SK-N-SH treated with all-trans-retinoic acid at 6 μM for 48 hours (cell line): ENCODE measurements around the gene LRRTM3.

Experiments
- ATAC-seq: fragments of 200-7000 bp; cut with Tn5 transposase; 3 replicates; pipeline ENCODE4 v1.9.1; 2020; ENCODE audit warnings: mild to moderate bottlenecking, moderate library complexity
- ARNTL ChIP-seq: fragments of 450-650 bp; formaldehyde crosslinking; IDR thresholded peaks from 2 replicates; pipeline ENCODE4 v1.5.0; 2020; ENCODE audit warnings: low read depth, mild to moderate bottlenecking, moderate library complexity, borderline replicate concordance
- BACH2 ChIP-seq: fragments of 250-450 bp; sonication (Bioruptor Pico); IDR thresholded peaks from 2 replicates; pipeline ENCODE4 v1.9.0; 2021; ENCODE audit warnings: mild to moderate bottlenecking, borderline replicate concordance
- CSDC2 ChIP-seq: fragments of 250-450 bp; sonication (Bioruptor Pico); IDR thresholded peaks from 2 replicates; pipeline ENCODE4 v1.5.0; 2020; ENCODE audit warnings: mild to moderate bottlenecking, moderate library complexity
- ESRRG ChIP-seq: fragments of 250-450 bp; sonication (Bioruptor Pico); IDR thresholded peaks from 2 replicates; pipeline ENCODE4 v1.6.1; 2021; ENCODE audit warnings: mild to moderate bottlenecking
- GLIS3 ChIP-seq: fragments of 250-450 bp; sonication (Bioruptor Pico); IDR thresholded peaks from 2 replicates; pipeline ENCODE4 v1.5.0; 2020; ENCODE audit warnings: mild to moderate bottlenecking, moderate library complexity
- ISL1 ChIP-seq: fragments of 250-450 bp; sonication (Bioruptor Pico); IDR thresholded peaks from 2 replicates; pipeline ENCODE4 v2.1.2; 2022; ENCODE audit warnings: mild to moderate bottlenecking, moderate library complexity
- OSR1 ChIP-seq: fragments of 250-450 bp; sonication (Bioruptor Pico); IDR thresholded peaks from 2 replicates; pipeline ENCODE4 v1.8.0; 2022; ENCODE audit warnings: moderate library complexity, mild to moderate bottlenecking, inconsistent platforms
- PATZ1 ChIP-seq: fragments of 250-450 bp; sonication (Bioruptor Pico); IDR thresholded peaks from 2 replicates; pipeline ENCODE4 v1.8.0; 2020; ENCODE audit warnings: mild to moderate bottlenecking, moderate library complexity, borderline replicate concordance
- PPARA ChIP-seq: fragments of 250-450 bp; sonication (Bioruptor Pico); IDR thresholded peaks from 2 replicates; pipeline ENCODE4 v1.5.0; 2020; ENCODE audit warnings: mild to moderate bottlenecking, borderline replicate concordance
- RARB ChIP-seq: fragments of 250-450 bp; sonication (Bioruptor Pico); IDR thresholded peaks from 2 replicates; pipeline ENCODE4 v1.8.0; 2021; ENCODE audit warnings: mild to moderate bottlenecking, moderate library complexity
- SNAI2 ChIP-seq: fragments of 250-450 bp; sonication (Bioruptor Pico); IDR thresholded peaks from 2 replicates; pipeline ENCODE4 v1.5.0; 2020; ENCODE audit warnings: mild to moderate bottlenecking, moderate library complexity
- TOX ChIP-seq: fragments of 250-450 bp; sonication (Bioruptor Pico); IDR thresholded peaks from 2 replicates; pipeline ENCODE4 v1.8.0; 2021; ENCODE audit warnings: mild to moderate bottlenecking, moderate library complexity, borderline replicate concordance
- ZC3H10 ChIP-seq: fragments of 250-450 bp; sonication (Bioruptor Pico); IDR thresholded peaks from 2 replicates; pipeline ENCODE4 v1.5.1; 2021; ENCODE audit warnings: mild to moderate bottlenecking, moderate library complexity
- ZFP3 ChIP-seq: fragments of 250-450 bp; sonication (Bioruptor Pico); IDR thresholded peaks from 2 replicates; pipeline ENCODE4 v1.5.0; 2020; ENCODE audit warnings: mild to moderate bottlenecking, moderate library complexity
- ZNF565 ChIP-seq: fragments of 450-650 bp; formaldehyde crosslinking; conservative IDR thresholded peaks from 2 replicates; pipeline ENCODE4 v1.5.0; 2020; ENCODE audit warnings: low read depth, mild to moderate bottlenecking, moderate library complexity
- ZNF70 ChIP-seq: fragments of 450-650 bp; formaldehyde crosslinking; IDR thresholded peaks from 2 replicates; pipeline ENCODE4 v1.5.0; 2020; ENCODE audit warnings: mild to moderate bottlenecking, moderate library complexity
- TF ChIP-seq, protein P1 (sequence below): fragments of 250-450 bp; sonication (Bioruptor Pico); IDR thresholded peaks from 2 replicates; pipeline ENCODE4 v1.5.0; 2020; ENCODE audit warnings: mild to moderate bottlenecking, moderate library complexity
- TF ChIP-seq, protein P2 (sequence below): fragments of 250-450 bp; sonication (Bioruptor Pico); IDR thresholded peaks from 2 replicates; pipeline ENCODE4 v1.5.1; 2020; ENCODE audit warnings: low read depth, mild to moderate bottlenecking, moderate library complexity
- TF ChIP-seq, protein P3 (sequence below): fragments of 250-450 bp; sonication (Bioruptor Pico); IDR thresholded peaks from 2 replicates; pipeline ENCODE4 v1.8.0; 2021; ENCODE audit warnings: low read depth, mild to moderate bottlenecking, moderate library complexity, borderline replicate concordance

LRRTM3 gene

GRCh38 chr10:66942407-66942806 is 16.6 kb downstream of the LRRTM3 start (continued):
- TF ChIP-seq, protein P1, sequence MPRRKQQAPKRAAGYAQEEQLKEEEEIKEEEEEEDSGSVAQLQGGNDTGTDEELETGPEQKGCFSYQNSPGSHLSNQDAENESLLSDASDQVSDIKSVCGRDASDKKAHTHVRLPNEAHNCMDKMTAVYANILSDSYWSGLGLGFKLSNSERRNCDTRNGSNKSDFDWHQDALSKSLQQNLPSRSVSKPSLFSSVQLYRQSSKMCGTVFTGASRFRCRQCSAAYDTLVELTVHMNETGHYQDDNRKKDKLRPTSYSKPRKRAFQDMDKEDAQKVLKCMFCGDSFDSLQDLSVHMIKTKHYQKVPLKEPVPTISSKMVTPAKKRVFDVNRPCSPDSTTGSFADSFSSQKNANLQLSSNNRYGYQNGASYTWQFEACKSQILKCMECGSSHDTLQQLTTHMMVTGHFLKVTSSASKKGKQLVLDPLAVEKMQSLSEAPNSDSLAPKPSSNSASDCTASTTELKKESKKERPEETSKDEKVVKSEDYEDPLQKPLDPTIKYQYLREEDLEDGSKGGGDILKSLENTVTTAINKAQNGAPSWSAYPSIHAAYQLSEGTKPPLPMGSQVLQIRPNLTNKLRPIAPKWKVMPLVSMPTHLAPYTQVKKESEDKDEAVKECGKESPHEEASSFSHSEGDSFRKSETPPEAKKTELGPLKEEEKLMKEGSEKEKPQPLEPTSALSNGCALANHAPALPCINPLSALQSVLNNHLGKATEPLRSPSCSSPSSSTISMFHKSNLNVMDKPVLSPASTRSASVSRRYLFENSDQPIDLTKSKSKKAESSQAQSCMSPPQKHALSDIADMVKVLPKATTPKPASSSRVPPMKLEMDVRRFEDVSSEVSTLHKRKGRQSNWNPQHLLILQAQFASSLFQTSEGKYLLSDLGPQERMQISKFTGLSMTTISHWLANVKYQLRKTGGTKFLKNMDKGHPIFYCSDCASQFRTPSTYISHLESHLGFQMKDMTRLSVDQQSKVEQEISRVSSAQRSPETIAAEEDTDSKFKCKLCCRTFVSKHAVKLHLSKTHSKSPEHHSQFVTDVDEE (CRISPR knock-in tag): no peak
- TF ChIP-seq OSR1 (CRISPR knock-in tag) (no peak), BACH2 (CRISPR knock-in tag) (no peak)

- TF ChIP-seq ZNF70 (CRISPR knock-in tag) (no peak), ZNF565 (CRISPR knock-in tag) (no peak), CSDC2 (CRISPR knock-in tag) (no peak), PATZ1 (CRISPR knock-in tag) (no peak)
- TF ChIP-seq, protein P2, sequence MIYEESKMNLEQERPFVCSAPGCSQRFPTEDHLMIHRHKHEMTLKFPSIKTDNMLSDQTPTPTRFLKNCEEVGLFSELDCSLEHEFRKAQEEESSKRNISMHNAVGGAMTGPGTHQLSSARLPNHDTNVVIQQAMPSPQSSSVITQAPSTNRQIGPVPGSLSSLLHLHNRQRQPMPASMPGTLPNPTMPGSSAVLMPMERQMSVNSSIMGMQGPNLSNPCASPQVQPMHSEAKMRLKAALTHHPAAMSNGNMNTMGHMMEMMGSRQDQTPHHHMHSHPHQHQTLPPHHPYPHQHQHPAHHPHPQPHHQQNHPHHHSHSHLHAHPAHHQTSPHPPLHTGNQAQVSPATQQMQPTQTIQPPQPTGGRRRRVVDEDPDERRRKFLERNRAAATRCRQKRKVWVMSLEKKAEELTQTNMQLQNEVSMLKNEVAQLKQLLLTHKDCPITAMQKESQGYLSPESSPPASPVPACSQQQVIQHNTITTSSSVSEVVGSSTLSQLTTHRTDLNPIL (CRISPR knock-in tag): no peak
- no peak for ATAC-seq
Measured at GRCh38 chr10:66943590-66943989, 17.8 kb downstream of the LRRTM3 start.

DNA sequence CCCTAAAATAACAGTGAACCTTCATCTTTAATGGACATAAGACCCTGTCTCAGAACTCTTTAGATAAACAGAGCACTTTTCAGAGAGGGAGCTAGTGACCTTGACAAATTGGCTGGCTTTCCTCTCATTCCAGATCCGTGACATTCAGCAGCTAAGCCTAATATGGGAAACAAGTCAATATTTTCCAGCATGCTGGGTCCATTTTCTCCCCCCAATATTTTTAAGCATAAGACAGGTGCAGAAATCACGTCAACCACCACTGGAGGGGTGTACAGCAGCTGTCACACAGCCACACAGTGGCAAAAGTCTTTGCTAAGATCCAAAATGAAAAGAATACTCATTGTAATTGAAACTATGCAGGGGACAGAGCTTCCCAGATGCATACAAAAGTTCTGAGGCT is 26.1 kb downstream of the LRRTM3 start:
- no peak for TF ChIP-seq SNAI2 (CRISPR knock-in tag)
- TF ChIP-seq, protein P1 (CRISPR knock-in tag): no peak
- TF ChIP-seq ZNF70 (CRISPR knock-in tag): no peak
- TF ChIP-seq ARNTL (CRISPR knock-in tag): no peak
- no peak for TF ChIP-seq OSR1 (CRISPR knock-in tag)
- no peak for TF ChIP-seq GLIS3 (CRISPR knock-in tag)
- TF ChIP-seq ZC3H10: no peak
- TF ChIP-seq RARB (CRISPR knock-in tag): no peak
- no peak for TF ChIP-seq ESRRG (CRISPR knock-in tag)
- no peak for TF ChIP-seq PPARA (CRISPR knock-in tag)
- TF ChIP-seq ZFP3 (CRISPR knock-in tag): no peak
- no peak for ATAC-seq

GRCh38 chr10:66958466-66958865 is 32.6 kb downstream of the LRRTM3 start:
- TF ChIP-seq, protein P3, sequence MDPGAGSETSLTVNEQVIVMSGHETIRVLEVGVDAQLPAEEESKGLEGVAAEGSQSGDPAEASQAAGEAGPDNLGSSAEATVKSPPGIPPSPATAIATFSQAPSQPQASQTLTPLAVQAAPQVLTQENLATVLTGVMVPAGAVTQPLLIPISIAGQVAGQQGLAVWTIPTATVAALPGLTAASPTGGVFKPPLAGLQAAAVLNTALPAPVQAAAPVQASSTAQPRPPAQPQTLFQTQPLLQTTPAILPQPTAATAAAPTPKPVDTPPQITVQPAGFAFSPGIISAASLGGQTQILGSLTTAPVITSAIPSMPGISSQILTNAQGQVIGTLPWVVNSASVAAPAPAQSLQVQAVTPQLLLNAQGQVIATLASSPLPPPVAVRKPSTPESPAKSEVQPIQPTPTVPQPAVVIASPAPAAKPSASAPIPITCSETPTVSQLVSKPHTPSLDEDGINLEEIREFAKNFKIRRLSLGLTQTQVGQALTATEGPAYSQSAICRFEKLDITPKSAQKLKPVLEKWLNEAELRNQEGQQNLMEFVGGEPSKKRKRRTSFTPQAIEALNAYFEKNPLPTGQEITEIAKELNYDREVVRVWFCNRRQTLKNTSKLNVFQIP: no peak
- TF ChIP-seq ZC3H10 (no peak), ISL1 (CRISPR knock-in tag) (no peak), TOX (CRISPR knock-in tag) (no peak), PATZ1 (CRISPR knock-in tag) (no peak), ZNF70 (CRISPR knock-in tag) (no peak)
- TF ChIP-seq, all 23 proteins: peak for 0
- ATAC-seq: no peak
